Activated CD4-positive, alpha-beta T cell treated with anti-CD3 and anti-CD28 coated beads, Interleukin-2, amount 50 U/mL, for 1 hour (primary cell): Measurements from ENCODE around the gene ANKDD1B.

Source experiments
- DNase-seq: peaks from one replicate; pipeline ENCODE4 v3.0.0-alpha.2; 2020

Gene ANKDD1B

GRCh38 chr5:75710637-75711036, 99.4 kb downstream of the ANKDD1B start:
- DNase-seq = no peak

- DNase-seq = no peak
Observed at GRCh38 chr5:75711151-75711550, 99.9 kb downstream of the ANKDD1B start.

- no peak for DNase-seq
Observed at GRCh38 chr5:75712091-75712490, 100.8 kb downstream of the ANKDD1B start.

- DNase-seq = no peak
Observed at GRCh38 chr5:75716715-75717081, 105.4 kb downstream of the ANKDD1B start.

GRCh38 chr5:75717082-75717922, 106.0 kb downstream of the ANKDD1B start, which contains the start of gene POC5:
POC5 (minus strand) TSS chr5:75717437; CDS start chr5:75712937, 4,500 bp downstream.
- DNase-seq = peak; percentile 99

- no peak for DNase-seq
Observed at GRCh38 chr5:75720882-75721281, 109.6 kb downstream of the ANKDD1B start.
